ENCODE measurements around the gene GPM6B. TPM values are rescaled to one million over a fixed set of nuclear protein-coding genes. Genes with fewer than 3 reads are reported as not detected.

GPM6B gene
- total RNA-seq, 1 donor from 2014 or later = 3.6 TPM

- no peak for DNase-seq (ENCODE audit: low read depth)
- H3K4me3 ChIP-seq (ENCODE audit: low read depth, low read length) = no peak overlapping the region
- no peak for TF ChIP-seq CTCF (conservative IDR thresholded peaks at IDR 0.05; ENCODE audit: low read depth, low read length)
These were observed 8.4 kb upstream of the GPM6B start for GRCh38 chrX:13825178-13825762.

- DNase-seq (ENCODE audit: low read depth) = no peak
- no peak overlapping the region for H3K4me3 ChIP-seq (ENCODE audit: low read depth, low read length)
- TF ChIP-seq CTCF (conservative IDR thresholded peaks at IDR 0.05; ENCODE audit: low read depth, low read length) = no peak
These were observed 7.9 kb upstream of the GPM6B start for GRCh38 chrX:13824746-13825145.

GRCh38 chrX:13821738-13822137 is 4.8 kb upstream of the GPM6B start:
- no peak for TF ChIP-seq CTCF (conservative IDR thresholded peaks at IDR 0.05; ENCODE audit: low read depth, low read length)
- H3K4me3 ChIP-seq (ENCODE audit: low read depth, low read length) = no peak overlapping the region
- DNase-seq (ENCODE audit: low read depth) = no peak

- no peak for DNase-seq (ENCODE audit: low read depth)
- TF ChIP-seq CTCF (conservative IDR thresholded peaks at IDR 0.05; ENCODE audit: low read depth, low read length) = no peak
These were observed 717 bp downstream of the GPM6B start for GRCh38 chrX:13816176-13816575.

GRCh38 chrX:13815664-13816063 is 1.2 kb downstream of the GPM6B start:
- no peak for TF ChIP-seq CTCF (conservative IDR thresholded peaks at IDR 0.05; ENCODE audit: low read depth, low read length)
- H3K4me3 ChIP-seq (ENCODE audit: low read depth, low read length) = no peak overlapping the region
- DNase-seq (ENCODE audit: low read depth) = no peak

More at GRCh38 chrX:13816176-13816575, 717 bp downstream of the GPM6B start:
- no peak overlapping the region for H3K4me3 ChIP-seq (ENCODE audit: low read depth, low read length)

GRCh38 chrX:13808865-13809264 is 8.0 kb downstream of the GPM6B start:
- H3K4me3 ChIP-seq (ENCODE audit: low read depth, low read length) = no peak overlapping the region
- no peak for DNase-seq (ENCODE audit: low read depth)
- no peak for TF ChIP-seq CTCF (conservative IDR thresholded peaks at IDR 0.05; ENCODE audit: low read depth, low read length)

- DNase-seq (ENCODE audit: low read depth) = no peak
- TF ChIP-seq CTCF (conservative IDR thresholded peaks at IDR 0.05; ENCODE audit: low read depth, low read length) = no peak
- H3K4me3 ChIP-seq (ENCODE audit: low read depth, low read length) = no peak overlapping the region
These were observed 8.6 kb downstream of the GPM6B start for GRCh38 chrX:13808293-13808692.
